HUES6 (cell line): ENCODE results near the gene XXYLT1.
"Not testable (repeated sequence)": the region's sequence is repeated elsewhere in the genome, so short reads cannot be mapped to it uniquely, and the experiment has no call there.

Source experiments
- H3K27ac ChIP-seq: 2 replicates; pipeline ENCODE4 v1.7.0; 2013; ENCODE audit warnings: low read depth, mild to moderate bottlenecking, low read length, inconsistent platforms
- H3K27me3 ChIP-seq: 2 replicates; pipeline ENCODE4 v1.6.1; 2013; ENCODE audit warnings: low read length; ENCODE audit not compliant: control insufficient read depth, insufficient read depth
- H3K36me3 ChIP-seq: 2 replicates; pipeline ENCODE4 v1.6.1; 2013; ENCODE audit warnings: low read length; ENCODE audit not compliant: control insufficient read depth, insufficient read depth
- H3K4me1 ChIP-seq: 2 replicates; pipeline ENCODE4 v1.6.1; 2013; ENCODE audit warnings: low read length; ENCODE audit not compliant: control insufficient read depth, insufficient read depth
- H3K4me3 ChIP-seq: 2 replicates; pipeline ENCODE4 v1.5.1; 2013; ENCODE audit warnings: low read depth, low read length
- H3K9ac ChIP-seq: one replicate; pipeline ENCODE4 v1.6.1; 2013; ENCODE audit warnings: mild to moderate bottlenecking, low read length
- H3K9me3 ChIP-seq: 2 replicates; pipeline ENCODE4 v1.6.1; 2013; ENCODE audit warnings: low read depth, low read length; ENCODE audit not compliant: control insufficient read depth, insufficient read depth

The XXYLT1 gene

DNA sequence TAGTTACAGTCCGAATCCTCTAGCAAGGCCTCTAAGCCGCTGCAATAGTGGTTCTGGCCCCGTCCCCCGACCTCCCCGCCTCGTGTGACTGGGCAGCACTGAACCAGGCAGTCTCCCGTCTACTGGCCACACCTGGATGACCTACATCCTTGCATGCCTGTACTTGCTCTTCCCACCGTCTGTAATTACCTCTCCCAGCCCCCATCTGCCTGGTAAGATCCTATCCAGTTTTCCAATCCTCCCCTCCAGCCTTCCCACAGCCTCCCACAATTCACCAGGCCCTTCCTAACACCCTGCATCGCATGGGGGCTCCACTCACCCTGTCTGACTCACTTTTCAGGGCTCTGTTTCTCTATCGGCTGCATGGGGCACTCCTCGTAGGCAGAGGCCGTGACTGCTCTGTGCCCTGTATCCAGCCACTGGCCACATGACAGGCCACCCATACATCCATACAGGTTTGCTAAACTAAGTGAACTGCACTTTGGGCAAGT lies 32.8 kb downstream of the XXYLT1 start:
- no peak overlapping the region for H3K27ac ChIP-seq
- no peaks in the 10 kb centered on the region for H3K27me3 ChIP-seq
- H3K36me3 ChIP-seq: 0 out of 2 replicates have a peak, but pooled peaks cover 4% of the 10 kb centered on the region
- H3K4me3 ChIP-seq: no peak overlapping the region
- H3K9ac ChIP-seq: no peak overlapping the region
- peaks cover 20% of the 10 kb centered on the region for H3K4me1 ChIP-seq
- H3K9me3 ChIP-seq: no peaks in the 10 kb centered on the region

GRCh38 chr3:195236801-195237570 lies 34.0 kb downstream of the XXYLT1 start:
- H3K27me3 ChIP-seq: no peaks in the 10 kb centered on the region
- peaks cover 13% of the 10 kb centered on the region for H3K4me1 ChIP-seq
- H3K9ac ChIP-seq: no peak overlapping the region

GRCh38 chr3:195236076-195236798 lies 34.7 kb downstream of the XXYLT1 start:
- no peak overlapping the region for H3K27ac ChIP-seq
- H3K9ac ChIP-seq: no peak overlapping the region
- H3K4me1 ChIP-seq: peaks cover 9% of the 10 kb centered on the region
- H3K9me3 ChIP-seq: peaks cover 5% of the 10 kb centered on the region; the same call in 1 of the 2 replicates
- H3K27me3 ChIP-seq: no peaks in the 10 kb centered on the region
- H3K4me3 ChIP-seq: no peak overlapping the region
- 0 out of 2 replicates have a peak, but pooled peaks cover 4% of the 10 kb centered on the region for H3K36me3 ChIP-seq

More at GRCh38 chr3:195236801-195237570, 34.0 kb downstream of the XXYLT1 start:
- Histone ChIP-seq H3K4me3 (no peak overlapping the region), H3K27ac (no peak overlapping the region), H3K9me3 (no peaks in the 10 kb centered on the region), H3K36me3 (0 out of 2 replicates have a peak, but pooled peaks cover 4% of the 10 kb centered on the region)

DNA sequence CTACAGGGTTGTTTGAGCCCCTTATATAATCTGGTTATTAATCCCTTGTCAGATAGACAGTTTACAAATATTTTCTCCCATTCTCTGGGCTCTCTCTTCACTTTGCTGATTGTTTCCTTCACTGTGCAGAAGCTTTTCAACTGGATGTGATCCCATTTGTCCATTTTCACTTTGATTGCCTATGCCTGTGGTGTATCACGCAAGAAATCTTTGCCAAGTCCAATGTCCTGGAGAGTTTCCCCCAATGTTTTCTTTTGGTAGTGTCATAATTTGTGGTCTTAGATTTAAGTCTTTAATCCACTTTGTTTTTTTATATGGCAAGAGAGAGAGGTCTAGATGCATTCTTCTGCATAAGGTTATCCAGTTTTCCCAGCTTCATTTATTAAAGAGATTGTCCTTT lies 40.7 kb downstream of the XXYLT1 start:
- Histone ChIP-seq H3K27ac (no peak overlapping the region), H3K36me3 (peaks cover 13% of the 10 kb centered on the region), H3K9ac (no peak overlapping the region), H3K4me3 (no peak overlapping the region), H3K4me1 (no peaks in the 10 kb centered on the region), H3K27me3 (no peaks in the 10 kb centered on the region), H3K9me3 (peaks cover 12% of the 10 kb centered on the region)

DNA sequence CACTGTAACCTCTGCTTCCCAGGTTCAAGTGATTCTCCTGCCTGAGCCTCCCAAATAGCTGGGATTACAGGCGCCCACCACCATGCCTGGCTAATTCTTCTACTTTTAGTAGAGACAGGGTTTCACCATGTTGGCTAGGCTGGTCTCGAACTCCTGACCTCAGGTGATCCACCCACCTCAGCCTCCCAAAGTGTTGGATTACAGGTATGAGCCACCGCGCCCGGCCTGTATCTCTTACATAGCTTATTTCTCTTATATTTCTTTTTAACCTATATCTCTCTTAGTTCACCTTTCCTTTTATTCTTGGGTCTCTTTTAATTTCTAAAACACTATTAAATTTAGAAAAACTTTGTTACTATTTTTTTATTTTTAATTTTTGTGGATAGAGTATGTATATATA lies 42.1 kb downstream of the XXYLT1 start:
- H3K9me3 ChIP-seq: peaks cover 12% of the 10 kb centered on the region
- not testable (repeated sequence) for H3K9ac ChIP-seq, H3K27ac ChIP-seq, H3K27me3 ChIP-seq, H3K4me3 ChIP-seq
- peaks cover 12% of the 10 kb centered on the region for H3K4me1 ChIP-seq
- peaks cover 15% of the 10 kb centered on the region for H3K36me3 ChIP-seq

DNA sequence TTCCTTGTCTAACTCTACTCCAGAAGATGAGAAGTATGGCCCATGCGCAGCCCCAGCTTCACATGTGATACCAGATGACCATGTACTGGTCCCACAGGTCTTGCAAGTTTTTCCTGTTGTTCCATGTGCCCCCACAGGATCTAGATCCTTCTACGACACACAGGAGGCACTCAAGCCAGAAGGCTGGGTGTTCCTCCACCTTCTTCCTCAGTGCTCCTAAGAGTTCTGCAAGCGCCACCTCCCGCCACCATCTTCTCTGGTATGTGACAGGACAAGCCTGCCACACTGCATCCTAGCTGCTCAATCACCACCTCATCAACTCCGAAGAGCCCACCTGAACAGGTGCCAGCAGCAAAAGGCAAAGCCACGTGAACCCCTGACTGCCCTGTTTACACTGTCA lies 43.1 kb downstream of the XXYLT1 start:
- peaks cover 12% of the 10 kb centered on the region for H3K9me3 ChIP-seq
- H3K27me3 ChIP-seq: no peaks in the 10 kb centered on the region
- H3K27ac ChIP-seq: no peak overlapping the region
- peaks cover 19% of the 10 kb centered on the region for H3K4me1 ChIP-seq
- H3K36me3 ChIP-seq: peaks cover 15% of the 10 kb centered on the region
- no peak overlapping the region for H3K9ac ChIP-seq
- no peak overlapping the region for H3K4me3 ChIP-seq

DNA sequence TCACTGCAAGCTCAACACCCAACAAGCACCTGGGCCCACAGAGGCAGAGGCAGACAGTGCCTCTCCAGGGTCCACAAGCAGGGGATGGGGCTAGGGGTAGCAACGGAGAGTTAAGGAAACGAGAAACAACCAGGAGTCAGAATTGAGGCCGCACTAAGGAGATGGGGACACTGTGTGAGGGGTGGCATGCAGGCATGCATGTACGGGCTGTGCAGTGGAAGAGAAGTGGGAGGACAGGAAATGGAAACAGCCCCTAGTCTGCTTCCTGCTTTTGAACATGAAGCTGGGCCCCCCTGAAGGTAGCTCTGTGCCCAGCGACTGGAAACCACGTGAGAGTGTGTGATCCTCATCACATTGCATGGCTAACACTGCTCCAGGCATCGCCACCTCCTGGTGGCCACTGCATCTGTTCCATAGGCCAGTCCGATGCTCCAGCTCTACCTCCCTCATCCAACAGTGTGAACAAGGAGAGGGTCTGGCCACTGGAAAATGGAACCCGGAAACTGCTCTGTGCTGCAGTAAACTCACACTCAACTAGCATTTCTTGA lies 44.0 kb downstream of the XXYLT1 start:
- no peak overlapping the region for H3K4me3 ChIP-seq
- no peak overlapping the region for H3K27ac ChIP-seq
- H3K36me3 ChIP-seq: peaks cover 15% of the 10 kb centered on the region
- peaks cover 22% of the 10 kb centered on the region for H3K4me1 ChIP-seq
- H3K9ac ChIP-seq: no peak overlapping the region
- H3K27me3 ChIP-seq: no peaks in the 10 kb centered on the region
- H3K9me3 ChIP-seq: peaks cover 12% of the 10 kb centered on the region

GRCh38 chr3:195226445-195226844 lies 44.5 kb downstream of the XXYLT1 start:
- Histone ChIP-seq H3K27me3 (no peaks in the 10 kb centered on the region), H3K4me3 (no peak overlapping the region), H3K27ac (no peak overlapping the region), H3K4me1 (peaks cover 27% of the 10 kb centered on the region), H3K9me3 (peaks cover 9% of the 10 kb centered on the region), H3K36me3 (peaks cover 15% of the 10 kb centered on the region), H3K9ac (no peak overlapping the region)

DNA sequence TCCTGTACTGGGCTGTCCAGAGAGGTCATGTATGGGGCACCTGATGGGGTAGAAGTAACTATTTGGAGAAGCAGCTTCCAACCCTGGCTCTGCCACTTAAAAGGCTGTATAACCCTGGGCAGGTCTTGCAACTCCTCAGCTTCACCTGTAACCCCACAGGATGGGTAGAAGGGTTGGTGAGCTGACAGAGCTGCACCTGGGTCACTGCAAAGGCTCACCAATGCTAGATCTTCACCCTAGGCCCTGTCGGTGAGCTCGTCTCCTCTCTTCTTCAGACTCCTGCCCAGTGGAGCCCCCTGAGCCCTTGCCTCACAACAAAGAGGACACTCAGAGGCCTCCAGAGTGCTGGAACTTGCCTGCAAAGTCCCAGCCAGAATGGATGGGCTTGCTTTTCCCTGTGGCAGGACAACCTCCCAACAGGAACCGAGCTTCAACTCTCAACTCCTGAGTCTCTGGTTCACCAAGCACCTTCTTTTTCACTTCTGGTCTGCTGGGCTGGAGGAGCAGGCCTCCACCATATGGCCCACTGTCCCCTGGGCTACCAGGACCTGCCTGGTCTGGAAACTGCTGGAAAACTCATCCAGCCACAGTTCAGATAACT lies 45.9 kb downstream of the XXYLT1 start:
- Histone ChIP-seq H3K27ac (no peak overlapping the region), H3K27me3 (no peaks in the 10 kb centered on the region), H3K36me3 (peaks cover 15% of the 10 kb centered on the region), H3K9me3 (no peaks in the 10 kb centered on the region), H3K4me3 (no peak overlapping the region), H3K4me1 (peaks cover 34% of the 10 kb centered on the region), H3K9ac (no peak overlapping the region)

- H3K27me3 ChIP-seq: no peaks in the 10 kb centered on the region
- no peak overlapping the region for H3K9ac ChIP-seq
- H3K36me3 ChIP-seq: peaks cover 15% of the 10 kb centered on the region
- H3K4me1 ChIP-seq: peaks cover 37% of the 10 kb centered on the region
- no peak overlapping the region for H3K4me3 ChIP-seq
- no peaks in the 10 kb centered on the region for H3K9me3 ChIP-seq
- no peak overlapping the region for H3K27ac ChIP-seq
Measured at GRCh38 chr3:195224156-195224979, 46.6 kb downstream of the XXYLT1 start.
